Stimulated activated CD4-positive, alpha-beta T cell treated with anti-CD3 and anti-CD28 coated beads, Interleukin-12 subunit alpha, Interleukin-12 subunit beta, amount 100 ng/mL, for 48 hours (primary cell): ENCODE results near the gene DLD.
A peak's percentile ranks its signal among the peaks of the same experiment; 100 is the strongest.
"Not testable (repeated sequence)": the region's sequence is repeated elsewhere in the genome, so short reads cannot be mapped to it uniquely, and the experiment has no call there.

ENCODE experiments used
- DNase-seq, 3 donors: peaks; one replicate each; pipeline ENCODE4 v3.0.0-alpha.2; 2020; ENCODE audit warnings: low read depth in 2 of 3, low spot score in 1 of 3

Gene DLD

GRCh38 chr7:107874111-107874510 is 16.9 kb upstream of the DLD start:
- DNase-seq, result no peak

- peak in 1 of 3 donors; percentile 67 for DNase-seq
Measured at GRCh38 chr7:107874605-107875446, 16.2 kb upstream of the DLD start.

GRCh38 chr7:107876916-107877315 is 14.1 kb upstream of the DLD start:
- no peak for DNase-seq

- DNase-seq, result no peak
Measured at GRCh38 chr7:107877731-107878382, 13.1 kb upstream of the DLD start.

- DNase-seq, result no peak
Measured at GRCh38 chr7:107878636-107879035, 12.3 kb upstream of the DLD start.

- DNase-seq, result no peak
Measured at GRCh38 chr7:107879400-107880035, 11.5 kb upstream of the DLD start.

GRCh38 chr7:107882766-107883165 is 8.2 kb upstream of the DLD start:
- DNase-seq, result no peak

GRCh38 chr7:107884066-107884818 is 6.7 kb upstream of the DLD start:
- DNase-seq, result no peak

- not testable (repeated sequence) for DNase-seq
Measured at GRCh38 chr7:107887827-107888226, 3.2 kb upstream of the DLD start.

GRCh38 chr7:107889992-107890391 is 991 bp upstream of the DLD start:
- DNase-seq, result no peak

GRCh38 chr7:107890493-107890961 is 456 bp upstream of the DLD start:
- DNase-seq, result no peak

- DNase-seq, result no peak
Measured at GRCh38 chr7:107891636-107892366, 818 bp downstream of the DLD start.

GRCh38 chr7:107892367-107892741 is 1.4 kb downstream of the DLD start:
- not testable (repeated sequence) for DNase-seq

GRCh38 chr7:107898997-107899594 is 8.1 kb downstream of the DLD start:
- no peak for DNase-seq

- no peak for DNase-seq
Measured at GRCh38 chr7:107900496-107901015, 9.6 kb downstream of the DLD start.

- DNase-seq, result no peak
Measured at GRCh38 chr7:107902381-107902780, 11.4 kb downstream of the DLD start.

GRCh38 chr7:107907790-107908189 is 16.8 kb downstream of the DLD start:
- no peak for DNase-seq

GRCh38 chr7:107909445-107909844 is 18.5 kb downstream of the DLD start:
- DNase-seq, result no peak

- DNase-seq, result no peak
Measured at GRCh38 chr7:107911981-107912380, 21.0 kb downstream of the DLD start.

- no peak for DNase-seq
Measured at GRCh38 chr7:107913851-107914250, 22.9 kb downstream of the DLD start.
